ENCODE data around the gene EYS. TPM values are rescaled to one million over a fixed set of nuclear protein-coding genes. Genes with fewer than 3 reads are reported as not detected.

EYS gene
- total RNA-seq, 3 donors from 2014 or later = 0.16 to 0.61 (median 0.60) TPM

DNA sequence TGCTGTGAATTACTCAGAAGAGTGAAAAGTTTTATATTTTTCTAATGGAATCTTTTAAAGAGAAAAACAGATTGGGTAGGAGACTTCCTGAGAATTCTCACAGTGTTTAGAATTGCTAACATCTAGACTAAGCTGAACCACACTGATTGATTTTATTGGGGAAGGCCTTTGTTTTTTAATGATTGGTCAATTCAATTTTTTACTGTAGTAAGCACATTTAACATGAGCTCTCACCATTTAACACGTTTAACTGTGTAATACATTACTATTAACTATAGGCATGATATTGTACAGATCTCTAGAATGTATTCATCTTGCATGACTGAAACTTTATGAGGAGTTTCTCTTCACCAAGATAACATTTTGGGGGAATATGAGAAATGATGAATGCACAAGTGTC, 1084.1 kb downstream of the EYS start:
- no peaks in the 10 kb centered on the region for H3K36me3 ChIP-seq (ENCODE audit: low read depth)
- H3K9me3 ChIP-seq = no peaks in the 10 kb centered on the region
- no peaks in the 10 kb centered on the region for H3K4me1 ChIP-seq (ENCODE audit: low read depth)
- no peak overlapping the region for H3K4me3 ChIP-seq
- DNase-seq (no peak), ATAC-seq (no peak)
- TF ChIP-seq, protein P1, sequence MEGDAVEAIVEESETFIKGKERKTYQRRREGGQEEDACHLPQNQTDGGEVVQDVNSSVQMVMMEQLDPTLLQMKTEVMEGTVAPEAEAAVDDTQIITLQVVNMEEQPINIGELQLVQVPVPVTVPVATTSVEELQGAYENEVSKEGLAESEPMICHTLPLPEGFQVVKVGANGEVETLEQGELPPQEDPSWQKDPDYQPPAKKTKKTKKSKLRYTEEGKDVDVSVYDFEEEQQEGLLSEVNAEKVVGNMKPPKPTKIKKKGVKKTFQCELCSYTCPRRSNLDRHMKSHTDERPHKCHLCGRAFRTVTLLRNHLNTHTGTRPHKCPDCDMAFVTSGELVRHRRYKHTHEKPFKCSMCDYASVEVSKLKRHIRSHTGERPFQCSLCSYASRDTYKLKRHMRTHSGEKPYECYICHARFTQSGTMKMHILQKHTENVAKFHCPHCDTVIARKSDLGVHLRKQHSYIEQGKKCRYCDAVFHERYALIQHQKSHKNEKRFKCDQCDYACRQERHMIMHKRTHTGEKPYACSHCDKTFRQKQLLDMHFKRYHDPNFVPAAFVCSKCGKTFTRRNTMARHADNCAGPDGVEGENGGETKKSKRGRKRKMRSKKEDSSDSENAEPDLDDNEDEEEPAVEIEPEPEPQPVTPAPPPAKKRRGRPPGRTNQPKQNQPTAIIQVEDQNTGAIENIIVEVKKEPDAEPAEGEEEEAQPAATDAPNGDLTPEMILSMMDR (IDR thresholded peaks at IDR 0.05) = no peak
- intact Hi-C loops (cut with DNase I, micrococcal nuclease) = no loop called here

DNA sequence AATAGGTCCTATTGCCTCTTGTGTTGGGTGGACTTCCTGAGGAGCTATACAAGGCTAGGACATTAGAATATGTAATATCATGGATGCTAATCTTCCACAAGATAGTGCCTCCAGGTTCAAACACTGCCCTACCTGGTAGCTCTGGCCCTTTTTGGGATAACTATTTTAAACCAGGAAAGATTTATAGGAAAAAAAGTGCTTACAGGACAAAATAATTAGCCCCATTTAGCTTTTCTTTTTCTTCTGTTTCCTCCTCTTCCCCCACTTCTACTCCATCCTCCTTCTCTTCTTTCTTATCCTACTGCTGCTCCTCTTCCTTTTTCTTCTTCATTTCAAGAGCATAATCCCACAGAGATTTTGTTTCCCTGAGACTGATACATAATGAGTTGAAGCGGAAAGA, 1104.0 kb downstream of the EYS start:
- intact Hi-C loops (cut with DNase I, micrococcal nuclease) = no loop called here

DNA sequence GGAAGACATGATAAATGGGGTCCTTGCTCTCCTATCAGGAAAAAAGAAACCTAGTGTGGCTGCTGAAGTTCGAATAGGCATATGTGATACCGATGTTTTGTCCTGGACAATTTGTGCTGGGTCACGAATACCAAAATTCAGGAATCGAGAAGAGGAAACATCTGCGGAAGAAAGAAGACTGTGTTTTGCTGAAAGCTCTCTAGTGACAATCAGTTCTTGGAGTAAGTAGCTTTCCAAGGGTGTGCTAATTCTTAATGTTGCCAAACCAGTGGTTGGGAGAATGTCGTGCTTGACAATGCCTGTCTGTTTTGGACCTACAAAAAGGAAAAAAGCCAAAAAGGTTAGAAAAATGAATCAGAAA, 1115.4 kb downstream of the EYS start:
- Histone ChIP-seq H3K9me3 (no peaks in the 10 kb centered on the region), H3K4me1 (ENCODE audit: low read depth) (no peaks in the 10 kb centered on the region), H3K36me3 (ENCODE audit: low read depth) (no peaks in the 10 kb centered on the region), H3K4me3 (no peak overlapping the region)
- DNase-seq = no peak
- TF ChIP-seq, protein P1 (IDR thresholded peaks at IDR 0.05) = no peak
- ATAC-seq = no peak
- intact Hi-C loops (cut with DNase I, micrococcal nuclease) = no loop called here

More for the DNA sequence above, 1104.0 kb downstream of the EYS start:
- ATAC-seq (no peak), DNase-seq (no peak)
- Histone ChIP-seq H3K4me3 (no peak overlapping the region), H3K4me1 (ENCODE audit: low read depth) (no peaks in the 10 kb centered on the region), H3K36me3 (ENCODE audit: low read depth) (no peaks in the 10 kb centered on the region), H3K9me3 (no peaks in the 10 kb centered on the region)
- TF ChIP-seq, protein P1 (IDR thresholded peaks at IDR 0.05) = no peak

DNA sequence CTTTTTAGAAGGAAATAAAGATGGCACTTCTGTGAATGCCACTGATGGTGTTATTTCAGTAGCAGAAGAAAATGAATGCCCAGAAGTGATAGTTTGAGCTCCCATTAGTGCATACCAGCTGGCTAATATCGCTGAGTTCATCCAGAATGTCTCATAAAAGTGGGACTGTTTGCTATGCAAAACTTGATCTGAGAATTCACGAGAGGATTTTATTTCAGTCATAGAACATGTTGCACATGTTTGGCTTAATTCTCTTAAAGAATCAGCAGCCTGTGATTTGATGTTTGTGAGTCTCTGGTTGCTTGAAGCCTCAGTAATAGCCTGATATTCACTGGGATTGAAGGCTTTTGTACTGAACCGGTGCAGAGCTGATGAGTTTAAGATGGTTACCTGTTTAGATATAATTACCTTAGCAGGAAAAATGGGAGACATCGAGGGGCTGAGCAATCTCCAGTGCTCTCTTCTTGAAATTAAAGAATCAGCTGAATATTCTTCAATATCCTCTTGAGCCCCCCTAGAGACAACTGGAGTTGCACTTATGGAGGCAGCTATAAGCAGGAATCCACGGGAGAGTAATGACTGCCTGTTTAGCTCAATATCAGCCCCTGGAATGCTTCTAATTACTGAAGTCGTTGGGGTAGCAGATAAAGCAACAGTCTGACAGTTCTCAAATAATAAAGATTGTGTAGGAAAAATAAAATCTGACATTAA, 1115.9 kb downstream of the EYS start:
- H3K9me3 ChIP-seq = no peaks in the 10 kb centered on the region
- TF ChIP-seq, protein P1 (IDR thresholded peaks at IDR 0.05) = no peak
- ATAC-seq = no peak
- no peaks in the 10 kb centered on the region for H3K36me3 ChIP-seq (ENCODE audit: low read depth)
- H3K4me3 ChIP-seq = no peak overlapping the region
- no peaks in the 10 kb centered on the region for H3K4me1 ChIP-seq (ENCODE audit: low read depth)
- intact Hi-C loops (cut with DNase I, micrococcal nuclease) = no loop called here
- no peak for DNase-seq

DNA sequence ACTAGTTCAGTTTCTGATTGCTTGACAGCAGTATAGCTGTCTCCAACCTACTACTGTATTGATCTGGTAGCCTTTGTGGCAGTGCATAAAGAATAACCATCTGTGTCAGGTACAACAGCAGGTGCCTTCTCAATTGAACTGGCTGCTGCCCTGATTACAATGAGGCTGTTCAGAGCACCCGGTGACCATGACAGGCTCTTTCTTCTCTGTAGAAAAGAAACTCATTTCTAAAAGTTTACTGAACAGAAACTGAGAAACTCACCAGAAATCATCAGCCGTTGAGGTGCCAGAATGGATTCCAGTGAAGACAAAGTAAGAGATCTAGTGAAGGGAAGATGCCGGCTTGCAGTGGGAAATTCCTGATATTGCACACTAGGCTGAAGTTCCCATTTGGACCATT, 1117.1 kb downstream of the EYS start:
- TF ChIP-seq, protein P1 (IDR thresholded peaks at IDR 0.05) = no peak
- DNase-seq (no peak), ATAC-seq (no peak)
- no peak overlapping the region for H3K4me3 ChIP-seq
- H3K36me3 ChIP-seq (ENCODE audit: low read depth) = no peaks in the 10 kb centered on the region
- no peaks in the 10 kb centered on the region for H3K4me1 ChIP-seq (ENCODE audit: low read depth)
- H3K9me3 ChIP-seq = no peaks in the 10 kb centered on the region
- intact Hi-C loops (cut with DNase I, micrococcal nuclease) = no loop called here

DNA sequence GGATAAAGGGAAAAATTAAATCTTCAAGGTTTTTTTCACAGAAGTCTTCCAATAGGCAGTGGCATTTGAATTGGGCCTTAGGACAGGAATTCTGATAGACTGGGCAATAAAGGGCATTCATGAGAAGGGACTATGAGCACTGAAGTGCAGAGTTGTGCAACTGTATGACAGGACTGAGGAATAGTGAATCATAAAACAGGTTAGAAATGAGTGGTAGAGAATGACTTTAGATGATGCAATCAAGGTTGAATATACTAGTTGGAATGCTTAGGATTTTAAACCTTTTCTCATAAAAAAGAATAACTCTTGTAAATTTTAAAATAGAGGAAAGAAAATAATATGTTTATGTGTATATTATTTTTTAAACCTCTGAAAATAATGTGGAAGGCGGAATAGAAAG, 1126.7 kb downstream of the EYS start:
- intact Hi-C loops (cut with DNase I, micrococcal nuclease) = no loop called here
- ATAC-seq (no peak), DNase-seq (no peak)
- Histone ChIP-seq H3K9me3 (no peaks in the 10 kb centered on the region), H3K4me1 (ENCODE audit: low read depth) (no peaks in the 10 kb centered on the region), H3K36me3 (ENCODE audit: low read depth) (no peaks in the 10 kb centered on the region), H3K4me3 (no peak overlapping the region)
- TF ChIP-seq, protein P1 (IDR thresholded peaks at IDR 0.05) = no peak

Data from mucosa of descending colon (tissue), 3 donors.